NCI-H2227 (cell line): Measurements from ENCODE around the gene PPM1G.

Source experiments
- DNase-seq: peaks from one replicate; lab custom pipeline; 2025; ENCODE audit not compliant: unreplicated experiment; lab: John Stamatoyannopoulos, UW

Gene PPM1G

GRCh38 chr2:27412419-27413152 is 3.2 kb upstream of the PPM1G start:
- DNase-seq: no peak

GRCh38 chr2:27408601-27409320 is 630 bp downstream of the PPM1G start:
- peak; percentile 65 for DNase-seq

- peak; percentile 77 for DNase-seq
Observed at GRCh38 chr2:27407798-27408491, 1.4 kb downstream of the PPM1G start.

GRCh38 chr2:27400348-27401135 is 8.8 kb downstream of the PPM1G start:
- no peak for DNase-seq

- no peak for DNase-seq
Observed at GRCh38 chr2:27398962-27399361, 10.4 kb downstream of the PPM1G start.

GRCh38 chr2:27393225-27393624 is 16.2 kb downstream of the PPM1G start:
- DNase-seq: no peak

GRCh38 chr2:27390822-27391679 is 18.3 kb downstream of the PPM1G start:
- no peak for DNase-seq

- no peak for DNase-seq
Observed at GRCh38 chr2:27381577-27382181, 27.7 kb downstream of the PPM1G start.

GRCh38 chr2:27380626-27381545 is 28.5 kb downstream of the PPM1G start, which contains the start of gene ZNF513:
Gene ZNF513 (minus strand): TSS chr2:27380734. CDS start chr2:27380526, 208 bp downstream.
- DNase-seq: peak; percentile 99

GRCh38 chr2:27379836-27380625 is 29.4 kb downstream of the PPM1G start:
- peak; percentile 85 for DNase-seq

GRCh38 chr2:27379383-27379835 is 30.0 kb downstream of the PPM1G start:
- no peak for DNase-seq

- no peak for DNase-seq
Observed at GRCh38 chr2:27378809-27379290, 30.5 kb downstream of the PPM1G start.

GRCh38 chr2:27378096-27378808 is 31.1 kb downstream of the PPM1G start:
- peak; percentile 26 for DNase-seq

GRCh38 chr2:27377618-27378095 is 31.7 kb downstream of the PPM1G start:
- no peak for DNase-seq

GRCh38 chr2:27376866-27377617 is 32.3 kb downstream of the PPM1G start:
- DNase-seq: no peak
